SK-N-MC (cell line): ENCODE measurements around the gene CDH23.

ENCODE experiments used
- EZH2 ChIP-seq: fragments of 200-600 bp; sonication (generic); IDR thresholded peaks from one replicate; pipeline ENCODE4 v1.6.1; 2017; ENCODE audit warnings: antibody characterized with exemption
- POLR2AphosphoS5 ChIP-seq: IDR thresholded peaks from 2 replicates; pipeline ENCODE4 v1.6.1; 2012; ENCODE audit warnings: mild to moderate bottlenecking, low read depth, low read length, borderline replicate concordance

DNA sequence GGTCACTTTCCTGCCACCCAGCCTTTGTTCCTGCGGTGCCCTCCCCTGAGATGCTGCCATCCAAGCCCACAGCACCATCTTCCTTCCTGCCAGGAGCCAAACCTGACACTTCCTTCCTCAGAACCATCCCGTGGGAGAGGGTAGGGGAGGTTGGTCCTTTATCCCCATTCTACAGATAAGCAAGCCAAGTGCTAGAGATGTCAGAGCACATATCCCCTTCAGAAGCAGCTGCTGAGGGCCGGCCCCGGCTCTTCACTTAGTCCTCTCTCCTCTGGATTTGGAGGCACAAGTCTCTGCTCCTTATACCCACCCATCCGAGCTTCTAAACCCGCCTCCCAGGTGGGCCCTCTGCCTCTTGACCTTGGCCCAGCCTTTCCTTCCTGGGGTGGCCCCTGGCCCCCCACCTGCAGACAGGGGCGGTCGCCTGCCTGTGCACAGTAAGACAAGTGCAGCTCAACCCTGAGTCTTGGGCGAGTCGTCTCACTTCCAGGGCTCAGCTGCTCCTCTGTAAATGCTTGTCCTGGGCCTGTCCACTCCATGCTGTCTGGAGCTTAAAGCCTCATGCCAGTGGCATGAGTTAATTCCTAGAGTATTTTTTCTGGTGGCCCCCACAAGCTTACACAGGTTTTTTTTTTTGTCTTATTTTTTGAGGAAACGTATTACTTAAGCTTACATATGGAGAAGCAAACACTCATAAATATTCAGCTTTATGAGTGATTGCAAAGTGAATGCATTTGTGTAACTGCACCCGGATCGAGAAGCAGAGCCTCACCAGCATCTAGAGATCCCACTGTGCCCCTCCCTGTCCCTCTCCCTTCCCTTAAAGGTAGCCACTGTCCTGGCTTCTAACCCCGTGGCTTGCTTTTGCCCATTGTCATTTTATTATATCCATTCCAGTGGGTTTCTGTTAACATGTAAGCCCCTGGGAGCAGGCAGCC, 125.1 kb downstream of the CDH23 start:
- no peak for TF ChIP-seq EZH2
- TF ChIP-seq POLR2AphosphoS5: no peak
